Ovary (tissue), 9 donors: ENCODE results near the gene MAGEC1. TPM values are rescaled to one million over a fixed set of nuclear protein-coding genes. Genes with fewer than 3 reads are reported as not detected.

ENCODE experiments used
- DNase-seq, 5 donors: peaks; one replicate each; pipeline ENCODE4 v3.0.0-alpha.2; 2019 to 2020
- H3K27ac ChIP-seq, 2 donors: fragments of 200-600 bp; one replicate each; pipeline versions ENCODE4 v1.5.1 to v1.8.0; 2019 to 2022
- H3K27me3 ChIP-seq: fragments of 200-600 bp; one replicate; pipeline ENCODE4 v1.8.0; 2022
- H3K36me3 ChIP-seq: fragments of 200-600 bp; sonication (generic); one replicate; pipeline ENCODE4 v1.5.1; 2019
- H3K4me1 ChIP-seq: one replicate; pipeline ENCODE4 v1.8.1; 2013; ENCODE audit warnings: mild to moderate bottlenecking, moderate library complexity; ENCODE audit not compliant: insufficient read depth
- H3K4me3 ChIP-seq: fragments of 200-600 bp; sonication (generic); one replicate; pipeline ENCODE4 v1.5.1; 2017
- H3K9me3 ChIP-seq, 2 donors: fragments of 200-600 bp in 1 of 2; sonication (generic) in 1 of 2; one replicate each; pipeline versions ENCODE4 v1.5.1 to v1.8.1; 2013 to 2019; ENCODE audit warnings: mild to moderate bottlenecking in 1 of 2, moderate library complexity in 1 of 2
- CTCF ChIP-seq, 3 donors: fragments of 450-650 bp in 2 of 3; fragments of 200-600 bp in 1 of 3; IDR thresholded peaks; one replicate each; pipeline versions ENCODE4 v1.5.1 to v1.8.0; 2016 to 2022; ENCODE audit warnings: antibody characterized with exemption in 3 of 3, mild to moderate bottlenecking in 1 of 3
- EP300 ChIP-seq: sonication (generic); formaldehyde crosslinking; IDR thresholded peaks from one replicate; pipeline ENCODE4 v1.6.1; 2017; ENCODE audit warnings: antibody characterized with exemption
- POLR2A ChIP-seq: fragments of 450-650 bp; IDR thresholded peaks from one replicate; pipeline ENCODE4 v1.6.1; 2017; ENCODE audit warnings: antibody characterized with exemption, mild to moderate bottlenecking, moderate library complexity
- WGBS, 3 donors: extraction: QIAGEN DNeasy Blood & Tissue Kit in 1 of 3; methylation state at CpG; one replicate each; pipeline versions ENCODE4 v1.1.5 to v1.1.7; 2013 to 2017; 5-methylcytosine and 5-hydroxymethylcytosine counted together
- intact Hi-C, 4 donors: fragments of 100-400 bp; cut with DNase I; formaldehyde crosslinking; loops; one replicate each; pipeline versions ENCODE4 v1.11.0 to v1.15.1; 2022 to 2023
- polyA plus RNA-seq, 2 donors: library from polyadenylated mRNA; stranded (reverse); fragments of 200-250 nt in 1 of 2; fragments of 350-450 nt in 1 of 2; fragmentation: Illumina TruSeq in 1 of 2; extraction: RNeasy Lipid Tissue Mini Kit (QIAGEN cat#74804) in 1 of 2; gene quantifications; one replicate each; pipeline ENCODE4 v1.2.3, GENCODE V29; 2013 to 2014
- total RNA-seq, 7 donors: library from RNA; depleted of rRNA in 2 of 7; stranded (reverse); fragments of >200 nt in 2 of 7; fragmentation: NEBNext Ultra II Directional in 3 of 7; extraction: Animal tissue kit (Norgen Biotek cat#: 25700) in 3 of 7; gene quantifications; one replicate each; pipeline versions ENCODE4 v1.1.0 to v1.2.4, GENCODE V29; 2016 to 2023
- donor health status: DM: no; HTN: no; CAD: no; lungs with moderate emphysema.
- donor health status: DM: no; HTN: no; CAD: no.
- donor health status: Bipolar disorder and iron deficiency.
- donor health status: DM: yes; HTN: yes; CAD: no.
- donor health status: DM: no; HTN: no; CAD: no.
- donor health status: DM: yes; HTN: yes; CAD: no.

Gene MAGEC1
- total and polyA plus RNA-seq, 9 donors, result 0.05 TPM; not detected in 8

GRCh38 chrX:141936080-141936479 is 32.4 kb downstream of the MAGEC1 start:
- Histone ChIP-seq H3K4me3 (no peak overlapping the region), H3K27me3 (no peaks in the 10 kb centered on the region), H3K27ac (no peak overlapping the region), H3K9me3 (no peaks in the 10 kb centered on the region), H3K36me3 (no peaks in the 10 kb centered on the region), H3K4me1 (no peaks in the 10 kb centered on the region)
- WGBS, 3 donors, result 63 to 75% (median 66%) methylated on average over 1 of the region's 1 CpG
- intact Hi-C loops, result no loop called here
- no peak for DNase-seq
- no peak for TF ChIP-seq POLR2A
- no peak for TF ChIP-seq EP300
- TF ChIP-seq CTCF (IDR thresholded peaks at IDR 0.05), result no peak

GRCh38 chrX:141941234-141941633 is 37.5 kb downstream of the MAGEC1 start:
- DNase-seq, result no peak

GRCh38 chrX:141945426-141945825 is 41.7 kb downstream of the MAGEC1 start:
- Histone ChIP-seq H3K36me3 (no peaks in the 10 kb centered on the region), H3K9me3 (no peaks in the 10 kb centered on the region), H3K4me1 (no peaks in the 10 kb centered on the region), H3K4me3 (no peak overlapping the region), H3K27ac (no peak overlapping the region), H3K27me3 (no peaks in the 10 kb centered on the region)
- 63 to 77% (median 66%) methylated on average over 7 of the region's 7 CpGs for WGBS, 3 donors
- DNase-seq, result no peak
- intact Hi-C loops, result no loop called here
- TF ChIP-seq EP300, result no peak
- TF ChIP-seq CTCF (IDR thresholded peaks at IDR 0.05), result no peak
- no peak for TF ChIP-seq POLR2A

More at GRCh38 chrX:141941234-141941633, 37.5 kb downstream of the MAGEC1 start:
- Histone ChIP-seq H3K36me3 (no peaks in the 10 kb centered on the region), H3K4me1 (no peaks in the 10 kb centered on the region), H3K27me3 (no peaks in the 10 kb centered on the region), H3K4me3 (no peak overlapping the region), H3K9me3 (no peaks in the 10 kb centered on the region), H3K27ac (no peak overlapping the region)
- no peak for TF ChIP-seq EP300
- TF ChIP-seq CTCF (IDR thresholded peaks at IDR 0.05), result no peak
- TF ChIP-seq POLR2A, result no peak
- WGBS, 3 donors, result 52 to 78% (median 55%) methylated on average over 2 of the region's 2 CpGs
- intact Hi-C loops, result no loop called here

GRCh38 chrX:141947350-141947749 is 43.7 kb downstream of the MAGEC1 start:
- DNase-seq, result no peak
- intact Hi-C loops, result no loop called here
- no peaks in the 10 kb centered on the region for H3K36me3 ChIP-seq
- no peaks in the 10 kb centered on the region for H3K4me1 ChIP-seq
- TF ChIP-seq CTCF (IDR thresholded peaks at IDR 0.05) (no peak), POLR2A (no peak), EP300 (no peak)
- H3K27ac ChIP-seq, result no peak overlapping the region
- H3K27me3 ChIP-seq, result no peaks in the 10 kb centered on the region
- 71 to 82% (median 73%) methylated on average over 3 of the region's 3 CpGs for WGBS, 3 donors
- no peaks in the 10 kb centered on the region for H3K9me3 ChIP-seq
- H3K4me3 ChIP-seq, result no peak overlapping the region

GRCh38 chrX:141952603-141953002 is 48.9 kb downstream of the MAGEC1 start:
- DNase-seq, result no peak
- no peaks in the 10 kb centered on the region for H3K27me3 ChIP-seq
- WGBS, 3 donors, result 71 to 78% (median 76%) methylated on average over 5 of the region's 5 CpGs
- no peak overlapping the region for H3K27ac ChIP-seq
- no peak overlapping the region for H3K4me3 ChIP-seq
- H3K36me3 ChIP-seq, result no peaks in the 10 kb centered on the region
- H3K4me1 ChIP-seq, result no peaks in the 10 kb centered on the region
- H3K9me3 ChIP-seq, result no peaks in the 10 kb centered on the region
- TF ChIP-seq CTCF (IDR thresholded peaks at IDR 0.05) (no peak), POLR2A (no peak), EP300 (no peak)
- intact Hi-C loops, result no loop called here
